Hepatocyte (in vitro differentiated cells): ENCODE measurements around the gene AHSP.

ENCODE experiments used
- CTCF ChIP-seq: fragments of 200-600 bp; sonication (generic); IDR thresholded peaks from 2 replicates; pipeline ENCODE4 v1.5.1; 2016; ENCODE audit warnings: antibody characterized with exemption, mild to moderate bottlenecking; ENCODE audit not compliant: poor library complexity
- EZH2 ChIP-seq: fragments of 200-600 bp; sonication (generic); IDR thresholded peaks from 2 replicates; pipeline ENCODE4 v1.6.1; 2016; ENCODE audit warnings: antibody characterized with exemption, mild to moderate bottlenecking, borderline replicate concordance

- TF ChIP-seq CTCF (no peak), EZH2 (no peak)
These were observed 38.5 kb upstream of the AHSP start for GRCh38 chr16:31489298-31489564.
